Measurements from ENCODE around the gene AATF.
A peak's percentile ranks its signal among the peaks of the same experiment; 100 is the strongest.

AATF gene

GRCh38 chr17:37086948-37087347 is 138.2 kb downstream of the AATF start:
- Histone ChIP-seq H3K36me3 (peaks cover 59% of the 10 kb centered on the region), H3K4me1 (peaks cover 6% of the 10 kb centered on the region; the same call in 1 of the 2 replicates), H3K4me3 (ENCODE audit: low read depth, low read length) (no peak overlapping the region), H3K27me3 (no peaks in the 10 kb centered on the region), H3K9me3 (no peaks in the 10 kb centered on the region)
- TF ChIP-seq CTCF (IDR thresholded peaks at IDR 0.05; ENCODE audit: low read depth, low read length): no peak
- no peak for DNase-seq

GRCh38 chr17:37087683-37088082 is 138.9 kb downstream of the AATF start:
- H3K36me3 ChIP-seq: peaks cover 65% of the 10 kb centered on the region

GRCh38 chr17:37088459-37088858 is 139.7 kb downstream of the AATF start:
- Histone ChIP-seq H3K9me3 (no peaks in the 10 kb centered on the region), H3K36me3 (peaks cover 69% of the 10 kb centered on the region), H3K27me3 (no peaks in the 10 kb centered on the region), H3K4me3 (ENCODE audit: low read depth, low read length) (no peak overlapping the region), H3K4me1 (peaks cover 6% of the 10 kb centered on the region; the same call in 1 of the 2 replicates)
- DNase-seq: no peak
- TF ChIP-seq CTCF (IDR thresholded peaks at IDR 0.05; ENCODE audit: low read depth, low read length): no peak

More at GRCh38 chr17:37087683-37088082, 138.9 kb downstream of the AATF start:
- DNase-seq: no peak
- H3K27me3 ChIP-seq: no peaks in the 10 kb centered on the region
- H3K9me3 ChIP-seq: no peaks in the 10 kb centered on the region
- no peak overlapping the region for H3K4me3 ChIP-seq (ENCODE audit: low read depth, low read length)
- H3K4me1 ChIP-seq: peaks cover 6% of the 10 kb centered on the region; the same call in 1 of the 2 replicates
- TF ChIP-seq CTCF (IDR thresholded peaks at IDR 0.05; ENCODE audit: low read depth, low read length): no peak

- H3K9me3 ChIP-seq: no peaks in the 10 kb centered on the region
- peaks cover 73% of the 10 kb centered on the region for H3K36me3 ChIP-seq
- no peak overlapping the region for H3K4me3 ChIP-seq (ENCODE audit: low read depth, low read length)
- DNase-seq: peak; percentile 46
- peak; percentile 43 for TF ChIP-seq CTCF (IDR thresholded peaks at IDR 0.05; ENCODE audit: low read depth, low read length)
- H3K4me1 ChIP-seq: peaks cover 6% of the 10 kb centered on the region; the same call in 1 of the 2 replicates
- H3K27me3 ChIP-seq: no peaks in the 10 kb centered on the region
These were observed 140.2 kb downstream of the AATF start for GRCh38 chr17:37088913-37089312.

- peaks cover 12% of the 10 kb centered on the region for H3K4me1 ChIP-seq
- H3K27me3 ChIP-seq: no peaks in the 10 kb centered on the region
- TF ChIP-seq CTCF (IDR thresholded peaks at IDR 0.05; ENCODE audit: low read depth, low read length): no peak
- no peak for DNase-seq
- no peaks in the 10 kb centered on the region for H3K9me3 ChIP-seq
- H3K36me3 ChIP-seq: peaks cover 80% of the 10 kb centered on the region
- H3K4me3 ChIP-seq (ENCODE audit: low read depth, low read length): no peak overlapping the region
These were observed 141.2 kb downstream of the AATF start for GRCh38 chr17:37089956-37090355.

GRCh38 chr17:37090941-37091340 is 142.2 kb downstream of the AATF start:
- H3K36me3 ChIP-seq: peaks cover 80% of the 10 kb centered on the region
- H3K4me1 ChIP-seq: peaks cover 12% of the 10 kb centered on the region
- TF ChIP-seq CTCF (IDR thresholded peaks at IDR 0.05; ENCODE audit: low read depth, low read length): no peak
- H3K9me3 ChIP-seq: no peaks in the 10 kb centered on the region
- no peak overlapping the region for H3K4me3 ChIP-seq (ENCODE audit: low read depth, low read length)
- no peak for DNase-seq
- H3K27me3 ChIP-seq: no peaks in the 10 kb centered on the region

Data from BE2C (cell line).